Breast epithelium (tissue), 4 donors: ENCODE measurements around the gene TAS1R3. TPM values are rescaled to one million over a fixed set of nuclear protein-coding genes. Genes with fewer than 3 reads are reported as not detected.

Source experiments
- DNase-seq, 2 donors: peaks; one replicate each; pipeline ENCODE4 v3.0.0-alpha.2; 2019; ENCODE audit warnings: low spot score in 2 of 2
- H3K27ac ChIP-seq, 2 donors: fragments of 200-600 bp; sonication (generic) in 1 of 2; one replicate each; pipeline ENCODE4 v1.5.1; 2016 to 2019; ENCODE audit warnings: mild to moderate bottlenecking in 1 of 2
- H3K27me3 ChIP-seq, 2 donors: fragments of 200-600 bp; sonication (generic) in 1 of 2; one replicate each; pipeline versions ENCODE4 v1.5.1 to v1.6.0; 2017 to 2019; ENCODE audit warnings: control low read depth in 1 of 2, mild to moderate bottlenecking in 1 of 2
- H3K36me3 ChIP-seq: fragments of 200-600 bp; one replicate; pipeline ENCODE4 v1.5.1; 2019
- H3K4me1 ChIP-seq, 2 donors: fragments of 200-600 bp; sonication (generic); one replicate each; pipeline ENCODE4 v1.5.1; 2016 to 2019; ENCODE audit warnings: control low read depth in 1 of 2
- H3K4me3 ChIP-seq, 3 donors: fragments of 200-600 bp; sonication (generic); 1 replicate in 2 of 3; 2 replicates in 1 of 3; pipeline ENCODE4 v1.5.1; 2016 to 2019; ENCODE audit warnings: mild to moderate bottlenecking in 3 of 3, moderate library complexity in 2 of 3
- H3K9me3 ChIP-seq, 2 donors: fragments of 200-600 bp; sonication (generic) in 1 of 2; one replicate each; pipeline ENCODE4 v1.5.1; 2016 to 2019; ENCODE audit warnings: control low read depth in 1 of 2
- CTCF ChIP-seq, 3 donors: fragments of 450-650 bp; IDR thresholded peaks; one replicate each; pipeline ENCODE4 v1.5.1; 2016 to 2017; ENCODE audit warnings: antibody characterized with exemption in 3 of 3, mild to moderate bottlenecking in 3 of 3, moderate library complexity in 3 of 3
- POLR2A ChIP-seq: fragments of 450-650 bp; IDR thresholded peaks from one replicate; pipeline ENCODE4 v1.6.1; 2016; ENCODE audit warnings: antibody characterized with exemption, mild to moderate bottlenecking, moderate library complexity
- POLR2AphosphoS5 ChIP-seq, 3 donors: sonication (generic); formaldehyde crosslinking; IDR thresholded peaks; one replicate each; pipeline ENCODE4 v1.6.1; 2017; ENCODE audit warnings: antibody characterized with exemption in 3 of 3
- intact Hi-C: fragments of 100-400 bp; cut with DNase I; formaldehyde crosslinking; loops from one replicate; pipeline ENCODE4 v1.15.1; 2023; ENCODE audit warnings: low total_unique reads
- total RNA-seq, 3 donors: library from RNA; depleted of rRNA; stranded (reverse); fragments of >200 nt; gene quantifications; one replicate each; pipeline ENCODE4 v1.1.0, GENCODE V29; 2016

TAS1R3 gene
- total RNA-seq, 3 donors from 2014 or later = 0.16 to 0.33 TPM; not detected in 1

GRCh38 chr1:1321477-1321876 lies 9.6 kb upstream of the TAS1R3 start:
- DNase-seq = no peak
- no peaks in the 10 kb centered on the region for H3K36me3 ChIP-seq
- intact Hi-C loops = no loop called here
- H3K4me3 ChIP-seq = no peak overlapping the region
- no peaks in the 10 kb centered on the region for H3K27me3 ChIP-seq
- H3K9me3 ChIP-seq = no peaks in the 10 kb centered on the region
- H3K4me1 ChIP-seq = peaks cover 10 to 26% of the 10 kb centered on the region in 2 donors
- TF ChIP-seq CTCF (IDR thresholded peaks at IDR 0.05) (no peak), POLR2AphosphoS5 (IDR thresholded peaks at IDR 0.05) (no peak), POLR2A (no peak)
- no peak overlapping the region for H3K27ac ChIP-seq

DNA sequence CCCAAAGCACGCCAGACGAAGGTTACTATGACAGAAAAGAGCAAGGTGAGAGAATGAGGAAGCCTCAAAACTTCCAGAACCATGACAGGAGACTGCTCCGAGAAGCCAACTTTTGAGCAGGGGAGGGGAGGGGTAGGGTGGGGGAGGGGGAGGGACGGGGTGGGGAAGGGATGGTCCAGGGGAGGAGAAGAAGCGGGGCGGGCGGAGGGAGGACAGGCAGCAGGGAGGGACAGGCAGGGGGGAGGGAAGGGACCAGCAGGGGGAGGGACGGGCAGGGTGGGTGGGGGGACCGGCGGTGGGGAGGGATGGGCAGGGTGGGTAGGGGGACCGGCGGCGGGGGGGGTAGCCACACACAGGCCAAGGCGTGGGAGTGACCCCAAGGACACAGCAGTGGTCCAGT lies 8.7 kb upstream of the TAS1R3 start:
- TF ChIP-seq CTCF (IDR thresholded peaks at IDR 0.05) = no peak
- no peak for TF ChIP-seq POLR2A
- no peak for TF ChIP-seq POLR2AphosphoS5 (IDR thresholded peaks at IDR 0.05)
- Histone ChIP-seq H3K4me3 (peak overlapping the region in 1 of 3 donors; percentile 100), H3K27ac (no peak overlapping the region), H3K27me3 (no peaks in the 10 kb centered on the region), H3K9me3 (no peaks in the 10 kb centered on the region), H3K36me3 (no peaks in the 10 kb centered on the region), H3K4me1 (peaks cover 10 to 26% of the 10 kb centered on the region in 2 donors)
- intact Hi-C loops = no loop called here
- DNase-seq = no peak

GRCh38 chr1:1322952-1323351 lies 8.1 kb upstream of the TAS1R3 start:
- peaks cover 10 to 23% of the 10 kb centered on the region in 2 donors for H3K4me1 ChIP-seq
- no peak for DNase-seq
- H3K4me3 ChIP-seq = peak overlapping the region in 1 of 3 donors; percentile 100
- H3K27me3 ChIP-seq = no peaks in the 10 kb centered on the region
- intact Hi-C loops = no loop called here
- no peaks in the 10 kb centered on the region for H3K36me3 ChIP-seq
- H3K27ac ChIP-seq = no peak overlapping the region
- TF ChIP-seq POLR2AphosphoS5 (IDR thresholded peaks at IDR 0.05) = no peak
- no peak for TF ChIP-seq CTCF (IDR thresholded peaks at IDR 0.05)
- TF ChIP-seq POLR2A = no peak
- H3K9me3 ChIP-seq = no peaks in the 10 kb centered on the region

DNA sequence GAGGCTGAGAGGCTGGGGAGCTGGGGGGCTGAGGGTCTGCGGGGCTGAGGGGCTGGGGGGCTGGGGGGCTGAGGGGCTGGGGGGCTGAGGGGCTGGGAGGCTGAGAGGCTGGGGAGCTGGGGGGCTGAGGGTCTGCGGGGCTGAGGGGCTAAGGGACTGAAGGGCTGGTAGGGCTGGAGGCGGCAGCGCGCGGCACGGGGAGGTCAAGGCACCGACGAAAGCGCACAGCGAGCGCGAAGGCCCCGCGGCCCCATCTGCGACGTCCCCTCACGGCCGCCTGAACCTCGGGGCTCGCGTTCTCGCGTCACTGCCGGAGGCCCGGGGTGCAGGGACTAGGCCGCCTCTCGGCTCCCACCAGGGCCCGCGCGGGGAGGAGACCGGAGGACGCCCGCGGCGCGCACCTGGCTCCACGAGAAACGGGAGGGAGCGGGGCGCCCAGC lies 7.0 kb upstream of the TAS1R3 start:
- intact Hi-C loops = no loop called here
- Histone ChIP-seq H3K9me3 (no peaks in the 10 kb centered on the region), H3K27me3 (no peaks in the 10 kb centered on the region), H3K36me3 (no peaks in the 10 kb centered on the region), H3K27ac (peak overlapping the region; percentile 91 to 93), H3K4me3 (peak overlapping the region; percentile 96 to 100 (median 98)), H3K4me1 (peaks cover 10 to 17% of the 10 kb centered on the region in 2 donors)
- DNase-seq = no peak
- TF ChIP-seq CTCF (IDR thresholded peaks at IDR 0.05) (no peak), POLR2AphosphoS5 (IDR thresholded peaks at IDR 0.05) (no peak), POLR2A (no peak)

DNA sequence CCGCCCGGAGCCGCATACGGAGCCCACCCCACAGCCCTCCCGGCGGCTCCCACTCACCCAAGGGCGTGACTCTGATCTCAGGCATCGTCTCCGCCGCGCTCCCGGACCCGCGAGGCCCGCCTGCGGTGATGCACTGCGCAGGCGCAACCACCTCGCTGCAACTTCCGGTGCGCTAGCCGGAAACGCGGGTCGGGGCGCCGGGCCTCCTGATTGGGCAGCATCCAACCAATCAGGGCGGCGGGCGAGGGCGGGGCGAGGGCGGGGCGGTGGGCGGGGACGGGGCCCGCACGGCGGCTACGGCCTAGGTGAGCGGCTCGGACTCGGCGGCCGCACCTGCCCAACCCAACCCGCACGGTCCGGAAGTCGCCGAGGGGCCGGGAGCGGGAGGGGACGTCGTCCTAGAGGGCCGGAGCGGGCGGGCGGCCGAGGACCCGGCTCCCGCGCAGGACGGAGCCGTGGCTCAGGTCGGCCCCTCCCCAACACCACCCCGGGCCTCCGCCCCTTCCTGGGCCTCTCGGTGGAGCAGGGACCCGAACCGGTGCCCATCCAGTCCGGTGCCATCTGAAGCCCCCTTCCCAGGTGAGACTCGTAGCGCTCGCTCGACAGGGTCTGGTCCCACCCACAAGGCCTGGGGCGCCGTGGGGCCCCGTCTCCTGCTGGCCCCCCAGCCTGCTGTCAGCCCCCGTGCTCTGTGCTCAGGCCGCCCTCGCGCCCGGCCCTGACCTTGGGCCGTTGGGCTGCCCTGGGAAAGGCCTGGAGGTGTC lies 6.4 kb upstream of the TAS1R3 start, which contains the start of the genes CPTP and INTS11:
TSS of gene CPTP (plus strand) at position 279 of the 764 bp plus-strand sequence. CDS start 2,109 bp downstream, outside the sequence.
TSS of gene INTS11 (minus strand) at position 137 of the 764 bp plus-strand sequence. CDS start at position 85, 52 bp downstream.
- Histone ChIP-seq H3K9me3 (no peaks in the 10 kb centered on the region), H3K4me3 (peak within 1 kb of the TSS; percentile 96 to 100 (median 98)), H3K27ac (peak within 1 kb of the TSS; percentile 91 to 93), H3K36me3 (no peaks in the 10 kb centered on the region), H3K4me1 (peaks cover 10 to 17% of the 10 kb centered on the region in 2 donors), H3K27me3 (no peaks in the 10 kb centered on the region)
- DNase-seq = peak; percentile 89 to 96
- intact Hi-C loops = loop anchor here (1.0 kb wide), 1 partner anchor 27 kb away; no protein-coding TSS in a partner anchor
- no peak for TF ChIP-seq CTCF (IDR thresholded peaks at IDR 0.05)
- TF ChIP-seq POLR2AphosphoS5 (IDR thresholded peaks at IDR 0.05) = peak in 2 of 3 donors; percentile 46 to 74
- peak; percentile 38 for TF ChIP-seq POLR2A
